HUES64 (cell line): ENCODE data around the gene TFPT.

Source experiments
- H3K27ac ChIP-seq: 2 replicates; pipeline ENCODE4 v1.7.0; 2013; ENCODE audit warnings: low read depth, low read length, inconsistent platforms
- H3K27me3 ChIP-seq: 2 replicates; pipeline ENCODE4 v1.6.1; 2013; ENCODE audit warnings: mild to moderate bottlenecking, low read length; ENCODE audit not compliant: insufficient read depth
- H3K36me3 ChIP-seq: 2 replicates; pipeline ENCODE4 v1.6.1; 2013; ENCODE audit warnings: mild to moderate bottlenecking, low read length; ENCODE audit not compliant: insufficient read depth
- H3K4me1 ChIP-seq: 2 replicates; pipeline ENCODE4 v1.6.1; 2013; ENCODE audit warnings: mild to moderate bottlenecking, low read length, moderate library complexity; ENCODE audit not compliant: insufficient read depth
- H3K4me3 ChIP-seq: 2 replicates; pipeline ENCODE4 v1.5.1; 2013; ENCODE audit warnings: mild to moderate bottlenecking, low read length, moderate library complexity
- H3K9ac ChIP-seq: 2 replicates; pipeline ENCODE4 v1.6.1; 2013; ENCODE audit warnings: mild to moderate bottlenecking, low read depth, low read length
- H3K9me3 ChIP-seq: 2 replicates; pipeline ENCODE4 v1.6.1; 2013; ENCODE audit warnings: low read depth, low read length; ENCODE audit not compliant: insufficient read depth
- WGBS: fragments of 150-250, 120-280 bp; methylation state at CpG from one replicate; pipeline ENCODE4 v1.1.7; 2013; ENCODE audit warnings: missing lambda C conversion rate; 5-methylcytosine and 5-hydroxymethylcytosine counted together

The TFPT gene

GRCh38 chr19:54147676-54148075 lies 32.2 kb upstream of the TFPT start:
- WGBS: 96% methylated on average over 3 of the region's 3 CpGs
- Histone ChIP-seq H3K9ac (no peak overlapping the region), H3K27me3 (no peaks in the 10 kb centered on the region), H3K4me1 (no peaks in the 10 kb centered on the region), H3K27ac (no peak overlapping the region), H3K4me3 (no peak overlapping the region), H3K36me3 (peaks cover 97% of the 10 kb centered on the region), H3K9me3 (no peaks in the 10 kb centered on the region)

- WGBS: 95% methylated on average over 28 of the region's 28 CpGs
- H3K27ac ChIP-seq: no peak overlapping the region
Observed at GRCh38 chr19:54145541-54146158, 30.2 kb upstream of the TFPT start.

GRCh38 chr19:54142166-54142780 lies 26.8 kb upstream of the TFPT start:
- H3K27ac ChIP-seq: no peak overlapping the region
- H3K27me3 ChIP-seq: no peaks in the 10 kb centered on the region
- no peak overlapping the region for H3K4me3 ChIP-seq
- H3K9ac ChIP-seq: no peak overlapping the region
- H3K9me3 ChIP-seq: no peaks in the 10 kb centered on the region
- peaks cover 79% of the 10 kb centered on the region for H3K36me3 ChIP-seq
- WGBS: 90% methylated on average over 7 of the region's 7 CpGs
- H3K4me1 ChIP-seq: no peaks in the 10 kb centered on the region

More at GRCh38 chr19:54145541-54146158, 30.2 kb upstream of the TFPT start:
- H3K4me3 ChIP-seq: no peak overlapping the region
- no peaks in the 10 kb centered on the region for H3K27me3 ChIP-seq
- peaks cover 96% of the 10 kb centered on the region for H3K36me3 ChIP-seq
- no peaks in the 10 kb centered on the region for H3K4me1 ChIP-seq
- H3K9me3 ChIP-seq: no peaks in the 10 kb centered on the region
- H3K9ac ChIP-seq: no peak overlapping the region

GRCh38 chr19:54141356-54141755 lies 25.9 kb upstream of the TFPT start:
- no peaks in the 10 kb centered on the region for H3K4me1 ChIP-seq
- H3K9ac ChIP-seq: no peak overlapping the region
- 95% methylated on average over 3 of the region's 3 CpGs for WGBS
- H3K4me3 ChIP-seq: no peak overlapping the region
- no peaks in the 10 kb centered on the region for H3K27me3 ChIP-seq
- H3K36me3 ChIP-seq: peaks cover 69% of the 10 kb centered on the region
- H3K9me3 ChIP-seq: no peaks in the 10 kb centered on the region
- H3K27ac ChIP-seq: no peak overlapping the region

GRCh38 chr19:54138489-54139256 lies 23.2 kb upstream of the TFPT start:
- 41% methylated on average over 26 of the region's 31 CpGs for WGBS

GRCh38 chr19:54137699-54138488 lies 22.4 kb upstream of the TFPT start, which contains the start of gene CNOT3:
TSS of gene CNOT3 (plus strand) at chr19:54137762. CDS start at chr19:54142979, 5,217 bp downstream.
- no peaks in the 10 kb centered on the region for H3K27me3 ChIP-seq
- under 1% methylated on average over 101 of the region's 103 CpGs for WGBS
- H3K9ac ChIP-seq: peak within 1 kb of the TSS; percentile 92

More at GRCh38 chr19:54138489-54139256, 23.2 kb upstream of the TFPT start:
- Histone ChIP-seq H3K27ac (no peak overlapping the region), H3K9me3 (peaks cover 1% of the 10 kb centered on the region; the same call in 1 of the 2 replicates), H3K27me3 (no peaks in the 10 kb centered on the region), H3K4me1 (no peaks in the 10 kb centered on the region), H3K4me3 (peak overlapping the region; percentile 73), H3K36me3 (peaks cover 43% of the 10 kb centered on the region), H3K9ac (peak overlapping the region; percentile 92; the same call in 1 of the 2 replicates)

GRCh38 chr19:54136864-54137698 lies 21.6 kb upstream of the TFPT start:
- Histone ChIP-seq H3K4me3 (peak overlapping the region; percentile 73), H3K9ac (peak overlapping the region; percentile 92), H3K27me3 (no peaks in the 10 kb centered on the region), H3K27ac (peak overlapping the region; percentile 95; the same call in 1 of the 2 replicates), H3K4me1 (no peaks in the 10 kb centered on the region), H3K36me3 (peaks cover 33% of the 10 kb centered on the region), H3K9me3 (peaks cover 5% of the 10 kb centered on the region)
- WGBS: 0% methylated on average over 46 of the region's 46 CpGs

More at GRCh38 chr19:54137699-54138488, 22.4 kb upstream of the TFPT start, which contains the start of gene CNOT3:
- Histone ChIP-seq H3K27ac (peak within 1 kb of the TSS; percentile 95), H3K4me1 (no peaks in the 10 kb centered on the region), H3K9me3 (peaks cover 5% of the 10 kb centered on the region), H3K4me3 (peak within 1 kb of the TSS; percentile 73), H3K36me3 (peaks cover 37% of the 10 kb centered on the region)

- Histone ChIP-seq H3K4me3 (peak overlapping the region; percentile 63), H3K9me3 (peaks cover 5% of the 10 kb centered on the region), H3K36me3 (peaks cover 33% of the 10 kb centered on the region), H3K9ac (peak overlapping the region; percentile 38), H3K27ac (peak overlapping the region; percentile 46; the same call in 1 of the 2 replicates), H3K27me3 (no peaks in the 10 kb centered on the region), H3K4me1 (no peaks in the 10 kb centered on the region)
- WGBS: 3% methylated on average over 30 of the region's 30 CpGs
Observed at GRCh38 chr19:54136086-54136863, 20.8 kb upstream of the TFPT start.

- H3K9ac ChIP-seq: no peak overlapping the region
- H3K36me3 ChIP-seq: peaks cover 29% of the 10 kb centered on the region
- peaks cover 5% of the 10 kb centered on the region for H3K9me3 ChIP-seq
- peak overlapping the region; percentile 27; the same call in 1 of the 2 replicates for H3K27ac ChIP-seq
- no peaks in the 10 kb centered on the region for H3K4me1 ChIP-seq
- no peak overlapping the region for H3K4me3 ChIP-seq
- WGBS: 58% methylated on average over 2 of the region's 2 CpGs
- H3K27me3 ChIP-seq: no peaks in the 10 kb centered on the region
Observed at GRCh38 chr19:54133957-54134590, 18.6 kb upstream of the TFPT start.
